Right hindlimb (tissue), 1 donor: ENCODE measurements around the gene TLCD3A.
A peak's percentile ranks its signal among the peaks of the same experiment; 100 is the strongest.
"Not testable (repeated sequence)": the region's sequence is repeated elsewhere in the genome, so short reads cannot be mapped to it uniquely, and the experiment has no call there.

Experiments
- DNase-seq: peaks from one replicate; pipeline ENCODE4 v3.0.0-alpha.2; 2018

TLCD3A gene

GRCh38 chr17:732067-732901 lies at the start of gene TLCD3A:
TSS of gene TLCD3A (plus strand) at chr17:732596. CDS start at chr17:732648, 52 bp downstream.
- peak; percentile 85 for DNase-seq

GRCh38 chr17:683040-683439 lies 49.4 kb upstream of the TLCD3A start:
- DNase-seq: no peak

- DNase-seq: no peak
Measured at GRCh38 chr17:683499-684254, 48.7 kb upstream of the TLCD3A start.

GRCh38 chr17:685006-685405 lies 47.4 kb upstream of the TLCD3A start:
- DNase-seq: no peak

- DNase-seq: no peak
Measured at GRCh38 chr17:688100-688989, 44.1 kb upstream of the TLCD3A start.

GRCh38 chr17:689556-690275 lies 42.7 kb upstream of the TLCD3A start:
- DNase-seq: no peak

GRCh38 chr17:690361-690760 lies 42.0 kb upstream of the TLCD3A start:
- no peak for DNase-seq

GRCh38 chr17:691423-691822 lies 41.0 kb upstream of the TLCD3A start:
- DNase-seq: no peak

GRCh38 chr17:692116-692515 lies 40.3 kb upstream of the TLCD3A start:
- no peak for DNase-seq

- DNase-seq: peak; percentile 61
Measured at GRCh38 chr17:693791-694638, 38.4 kb upstream of the TLCD3A start.

- no peak for DNase-seq
Measured at GRCh38 chr17:696369-696768, 36.0 kb upstream of the TLCD3A start.

GRCh38 chr17:697682-698081 lies 34.7 kb upstream of the TLCD3A start:
- DNase-seq: no peak

- DNase-seq: not testable (repeated sequence)
Measured at GRCh38 chr17:698096-698495, 34.3 kb upstream of the TLCD3A start.

- DNase-seq: no peak
Measured at GRCh38 chr17:699345-699744, 33.1 kb upstream of the TLCD3A start.

GRCh38 chr17:700504-701094 lies 31.8 kb upstream of the TLCD3A start:
- DNase-seq: no peak

GRCh38 chr17:703081-703875 lies 29.1 kb upstream of the TLCD3A start:
- DNase-seq: no peak

GRCh38 chr17:704111-704864 lies 28.1 kb upstream of the TLCD3A start:
- no peak for DNase-seq

- DNase-seq: no peak
Measured at GRCh38 chr17:705011-705410, 27.4 kb upstream of the TLCD3A start.

GRCh38 chr17:705863-706262 lies 26.5 kb upstream of the TLCD3A start:
- DNase-seq: no peak
